Ascending aorta (tissue), 2 donors: Measurements from ENCODE around the gene NUBP2. TPM values are rescaled to one million over a fixed set of nuclear protein-coding genes. Genes with fewer than 3 reads are reported as not detected.
"Not testable (repeated sequence)": the region's sequence is repeated elsewhere in the genome, so short reads cannot be mapped to it uniquely, and the experiment has no call there.

Experiments
- DNase-seq, 2 donors: peaks; one replicate each; pipeline ENCODE4 v3.0.0-alpha.2; 2019; ENCODE audit warnings: low spot score in 2 of 2
- H3K27ac ChIP-seq, 2 donors: fragments of 200-600 bp; sonication (generic); one replicate each; pipeline ENCODE4 v1.5.1; 2016 to 2017; ENCODE audit warnings: mild to moderate bottlenecking in 1 of 2
- H3K27me3 ChIP-seq: fragments of 200-600 bp; sonication (generic); one replicate; pipeline ENCODE4 v1.5.1; 2017
- H3K36me3 ChIP-seq, 2 donors: fragments of 200-600 bp; sonication (generic); one replicate each; pipeline ENCODE4 v1.5.1; 2016
- H3K4me1 ChIP-seq, 2 donors: fragments of 200-600 bp; sonication (generic); one replicate each; pipeline ENCODE4 v1.5.1; 2016 to 2017; ENCODE audit warnings: mild to moderate bottlenecking in 1 of 2
- H3K4me3 ChIP-seq, 2 donors: fragments of 200-600 bp; sonication (generic); one replicate each; pipeline ENCODE4 v1.5.1; 2016 to 2017; ENCODE audit warnings: mild to moderate bottlenecking in 1 of 2
- H3K9me3 ChIP-seq, 2 donors: fragments of 200-600 bp; sonication (generic); one replicate each; pipeline ENCODE4 v1.5.1; 2016
- CTCF ChIP-seq, 3 experiments: fragments of 200-600 bp in 2 of 3; fragments of 450-650 bp in 1 of 3; sonication (generic) in 2 of 3; IDR thresholded peaks; one replicate each; pipeline ENCODE4 v1.5.1; 2016 to 2019; ENCODE audit warnings: antibody characterized with exemption in 3 of 3, mild to moderate bottlenecking in 1 of 3, moderate library complexity in 1 of 3
- intact Hi-C: fragments of 100-400 bp; cut with DNase I; formaldehyde crosslinking; loops from one replicate; pipeline ENCODE4 v1.15.1; 2023
- total RNA-seq: library from RNA; depleted of rRNA; stranded (reverse); fragments of >200 nt; gene quantifications from one replicate; pipeline ENCODE4 v1.1.0, GENCODE V29; 2016

The NUBP2 gene
- total RNA-seq, 1 donor from 2014 or later, result 182 TPM

- Histone ChIP-seq H3K27me3 (no peaks in the 10 kb centered on the region), H3K27ac (no peak overlapping the region), H3K4me3 (no peak overlapping the region), H3K9me3 (peaks cover 0 to 6% of the 10 kb centered on the region in 2 donors), H3K4me1 (no peaks in the 10 kb centered on the region), H3K36me3 (peaks cover 9 to 11% of the 10 kb centered on the region in 2 donors)
- TF ChIP-seq CTCF (IDR thresholded peaks at IDR 0.05), result no peak
- intact Hi-C loops, result no loop called here
- DNase-seq, result no peak
Measured at GRCh38 chr16:1794221-1794871, 11.6 kb downstream of the NUBP2 start.

GRCh38 chr16:1794908-1795666 is 12.3 kb downstream of the NUBP2 start:
- no peaks in the 10 kb centered on the region for H3K27me3 ChIP-seq
- no peak overlapping the region for H3K27ac ChIP-seq
- H3K4me1 ChIP-seq, result no peaks in the 10 kb centered on the region
- intact Hi-C loops, result no loop called here
- H3K9me3 ChIP-seq, result peaks cover 0 to 6% of the 10 kb centered on the region in 2 donors
- H3K4me3 ChIP-seq, result no peak overlapping the region
- DNase-seq, result no peak
- H3K36me3 ChIP-seq, result peaks cover 7% of the 10 kb centered on the region in 2 donors
- TF ChIP-seq CTCF (IDR thresholded peaks at IDR 0.05), result no peak

GRCh38 chr16:1799263-1799662 is 16.5 kb downstream of the NUBP2 start:
- H3K4me1 ChIP-seq, H3K27me3 ChIP-seq, H3K4me3 ChIP-seq, H3K36me3 ChIP-seq, intact Hi-C loops, DNase-seq, H3K9me3 ChIP-seq, H3K27ac ChIP-seq: not testable (repeated sequence)

GRCh38 chr16:1800701-1801100 is 17.9 kb downstream of the NUBP2 start:
- intact Hi-C loops, result no loop called here
- Histone ChIP-seq H3K27me3 (no peaks in the 10 kb centered on the region), H3K36me3 (peaks cover 0 to 6% of the 10 kb centered on the region in 2 donors), H3K4me1 (no peaks in the 10 kb centered on the region), H3K27ac (no peak overlapping the region), H3K4me3 (no peak overlapping the region), H3K9me3 (peaks cover 0 to 6% of the 10 kb centered on the region in 2 donors)
- no peak for DNase-seq
- no peak for TF ChIP-seq CTCF (IDR thresholded peaks at IDR 0.05)

GRCh38 chr16:1807626-1808025 is 24.9 kb downstream of the NUBP2 start:
- H3K36me3 ChIP-seq, result peaks cover 25 to 53% of the 10 kb centered on the region in 2 donors
- intact Hi-C loops, result no loop called here
- H3K27ac ChIP-seq, result no peak overlapping the region
- no peak for DNase-seq
- H3K9me3 ChIP-seq, result no peaks in the 10 kb centered on the region
- no peak for TF ChIP-seq CTCF (IDR thresholded peaks at IDR 0.05)
- H3K27me3 ChIP-seq, result no peaks in the 10 kb centered on the region
- no peaks in the 10 kb centered on the region for H3K4me1 ChIP-seq
- no peak overlapping the region for H3K4me3 ChIP-seq

GRCh38 chr16:1808691-1809090 is 25.9 kb downstream of the NUBP2 start:
- Histone ChIP-seq H3K9me3 (no peaks in the 10 kb centered on the region), H3K27me3 (no peaks in the 10 kb centered on the region), H3K36me3 (peaks cover 25 to 60% of the 10 kb centered on the region in 2 donors), H3K27ac (no peak overlapping the region), H3K4me1 (no peaks in the 10 kb centered on the region), H3K4me3 (no peak overlapping the region)
- intact Hi-C loops, result no loop called here
- TF ChIP-seq CTCF (IDR thresholded peaks at IDR 0.05), result no peak
- no peak for DNase-seq
